HG03520 (cell line): ENCODE results near the gene MAS1.
A peak's percentile ranks its signal among the peaks of the same experiment; 100 is the strongest.
"Not testable (repeated sequence)": the region's sequence is repeated elsewhere in the genome, so short reads cannot be mapped to it uniquely, and the experiment has no call there.

Experiments
- ATAC-seq: cut with Tn5 transposase; IDR thresholded peaks from one replicate; pipeline ENCODE4 v1.9.1; 2021; ENCODE audit warnings: mild to moderate bottlenecking, moderate library complexity; ENCODE audit not compliant: unreplicated experiment

Gene MAS1

DNA sequence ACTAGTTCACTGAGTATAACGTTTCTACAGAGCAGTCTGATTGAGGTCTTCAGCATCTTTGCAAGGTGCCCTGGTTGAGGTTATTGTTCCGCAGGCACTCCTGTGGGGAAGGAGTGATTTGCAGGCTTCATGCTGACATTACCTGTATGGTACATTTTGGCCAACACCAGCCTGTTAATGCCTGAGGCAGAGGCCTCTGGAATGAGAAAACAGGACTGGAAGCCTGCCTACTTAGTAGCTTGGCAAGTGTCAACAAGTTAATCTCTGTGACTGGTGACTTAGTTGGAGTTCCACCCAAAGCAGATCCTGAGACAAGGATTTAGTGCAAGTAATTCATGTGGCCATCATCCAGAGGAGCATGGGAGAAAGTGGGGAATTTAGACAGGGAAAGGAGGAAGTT lies 24.6 kb downstream of the MAS1 start:
- ATAC-seq: no peak

DNA sequence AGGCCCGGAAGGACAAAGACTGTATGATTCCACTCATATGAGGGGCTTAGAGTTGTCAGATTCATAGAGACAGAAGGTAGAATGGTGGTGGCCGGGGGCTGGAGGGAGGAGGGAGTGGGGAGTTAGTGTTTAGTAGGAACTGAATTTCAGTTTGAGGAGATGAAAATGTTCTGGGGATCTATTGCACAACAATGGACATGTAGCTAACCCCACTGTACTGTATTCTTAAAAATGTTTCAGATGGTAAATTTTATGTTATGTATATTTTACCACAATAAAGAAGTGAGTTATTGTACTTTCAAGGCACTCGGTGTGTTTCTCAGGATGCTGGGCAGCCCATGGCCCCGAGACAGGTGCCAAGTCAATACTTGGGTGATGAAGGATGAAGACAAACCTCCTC lies 25.4 kb downstream of the MAS1 start:
- ATAC-seq: no peak

- no peak for ATAC-seq
These were observed 26.0 kb downstream of the MAS1 start for GRCh38 chr6:159916752-159917151.

- no peak for ATAC-seq
These were observed 28.3 kb downstream of the MAS1 start for GRCh38 chr6:159919011-159919511.

DNA sequence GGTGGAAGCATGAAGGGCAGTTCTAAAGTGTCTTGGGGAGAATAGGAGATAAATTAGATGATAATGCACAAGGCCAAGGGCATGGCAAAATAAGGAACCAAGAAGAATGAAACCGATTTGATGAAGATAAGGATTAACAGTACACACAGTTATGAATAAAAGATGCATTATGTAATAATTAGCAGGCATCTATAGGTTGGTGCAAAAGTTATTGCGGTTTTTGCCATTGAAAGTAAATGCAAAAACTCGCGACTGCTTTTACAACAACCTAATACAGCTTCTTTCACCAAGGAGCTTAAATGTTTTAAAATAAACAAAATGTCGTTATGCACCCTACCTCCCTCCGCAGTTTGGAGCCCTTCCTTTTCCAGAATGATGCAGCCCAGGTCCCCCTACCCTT lies 29.0 kb downstream of the MAS1 start:
- ATAC-seq: no peak

GRCh38 chr6:159924150-159924549 lies 33.4 kb downstream of the MAS1 start:
- ATAC-seq: not testable (repeated sequence)

DNA sequence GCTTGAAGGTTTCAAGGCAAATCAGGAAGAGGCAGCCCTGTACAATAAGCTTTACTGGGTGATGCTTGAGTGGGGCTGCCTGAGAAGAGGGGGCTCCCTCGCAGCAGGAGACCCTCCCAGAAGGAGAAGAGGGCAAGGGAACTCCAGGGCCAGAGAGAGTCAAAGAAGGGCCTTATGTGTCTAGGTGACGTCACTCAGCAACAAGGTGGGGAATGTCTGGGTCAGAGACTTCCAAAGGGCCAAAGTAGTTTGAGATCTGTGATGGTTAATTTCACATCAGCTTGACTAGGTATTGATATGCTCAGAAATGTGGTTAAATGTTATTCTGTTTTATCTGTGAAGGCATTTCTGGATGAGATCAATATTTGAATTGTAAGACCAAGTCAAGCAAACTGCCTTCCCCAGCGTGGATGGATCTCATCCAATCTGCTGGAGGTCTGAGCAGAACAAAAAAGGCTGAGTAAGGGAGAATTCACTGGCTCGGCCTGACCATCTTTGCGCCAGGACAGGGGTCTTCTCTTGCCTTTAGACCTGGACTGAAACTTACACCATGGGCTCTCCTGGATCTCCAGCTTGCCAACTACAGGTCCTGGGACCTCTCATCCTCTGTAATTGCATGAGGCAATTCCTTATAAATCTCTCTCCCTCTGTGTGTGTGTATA lies 35.9 kb downstream of the MAS1 start:
- ATAC-seq: no peak

- ATAC-seq: no peak
These were observed 39.0 kb downstream of the MAS1 start for GRCh38 chr6:159929819-159930218.

DNA sequence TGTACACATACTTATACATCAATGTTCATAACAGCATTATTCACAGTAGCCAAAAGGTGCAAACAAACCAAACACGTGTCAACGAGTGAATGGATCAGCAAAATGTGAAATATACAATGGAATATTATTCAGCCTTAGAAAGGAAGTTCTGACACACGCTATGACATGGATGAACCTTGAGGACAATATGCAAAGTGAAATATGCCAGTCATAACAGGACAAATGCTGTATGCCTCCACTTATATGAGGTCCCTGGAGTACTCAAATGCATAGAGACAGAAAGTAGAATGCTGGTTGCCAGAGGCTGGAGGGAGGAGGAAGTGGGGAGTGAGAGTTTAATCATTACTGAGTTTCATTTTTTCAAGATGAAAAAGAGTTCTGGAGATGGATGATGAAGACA lies 40.3 kb downstream of the MAS1 start:
- ATAC-seq: peak; percentile 95

DNA sequence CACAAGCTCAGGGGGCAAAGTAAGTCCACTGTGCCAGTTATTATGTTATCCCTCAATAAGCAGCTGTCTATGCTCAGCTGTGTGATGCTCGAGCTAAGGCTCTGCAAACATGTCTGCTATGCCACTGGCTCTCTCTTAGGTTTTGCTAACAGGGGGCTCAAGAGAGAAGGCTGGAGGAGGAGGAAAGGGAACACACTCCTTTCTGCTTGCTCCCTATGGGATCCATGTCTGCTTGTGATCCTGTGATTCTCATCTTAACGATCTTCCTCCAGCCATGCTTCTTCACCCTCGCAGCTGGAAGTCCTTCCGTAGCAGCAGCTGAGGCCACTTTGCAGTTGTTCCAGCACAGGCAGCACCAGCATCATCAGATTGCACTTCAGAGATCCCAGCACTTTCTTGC lies 41.1 kb downstream of the MAS1 start:
- ATAC-seq: peak; percentile 4

DNA sequence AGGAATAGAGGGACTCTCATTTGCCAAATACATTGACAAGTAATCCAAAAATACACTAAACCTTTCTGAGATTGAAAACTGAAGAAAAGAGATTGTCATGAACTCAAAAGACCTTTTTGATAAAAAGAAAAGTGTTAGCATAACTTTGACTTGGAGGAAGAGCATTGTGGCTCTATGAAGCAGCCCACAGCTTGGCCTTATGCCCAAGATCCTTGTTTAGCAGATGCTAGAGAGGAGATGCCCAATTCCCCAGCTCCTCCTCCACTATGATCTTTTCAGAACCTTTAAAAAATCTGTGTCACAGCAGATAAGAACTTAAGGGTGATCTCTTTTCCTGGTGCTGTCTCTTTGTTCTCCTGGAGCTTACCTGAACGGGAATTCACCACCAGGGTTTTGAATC lies 42.3 kb downstream of the MAS1 start:
- no peak for ATAC-seq

- no peak for ATAC-seq
These were observed 43.4 kb downstream of the MAS1 start for GRCh38 chr6:159934181-159934580.

DNA sequence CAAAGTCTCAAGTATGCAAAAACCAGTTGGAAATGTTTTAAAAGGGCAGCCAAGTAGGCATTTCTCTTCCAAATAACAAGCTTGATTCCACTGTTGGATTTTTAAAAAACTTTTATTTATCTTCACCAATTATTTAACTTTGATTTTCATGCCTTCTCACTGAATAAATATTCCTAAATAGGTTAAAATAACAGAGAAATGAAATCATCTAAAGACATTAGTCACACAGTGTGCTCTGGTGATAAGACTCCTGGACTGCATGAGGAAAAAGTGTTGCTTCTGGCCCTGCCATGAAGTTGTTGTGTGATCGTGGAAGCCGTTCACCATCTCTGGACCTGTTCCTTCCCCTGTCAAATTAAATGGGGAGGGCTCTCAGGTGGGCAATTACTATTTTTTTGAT lies 44.3 kb downstream of the MAS1 start:
- ATAC-seq: no peak

DNA sequence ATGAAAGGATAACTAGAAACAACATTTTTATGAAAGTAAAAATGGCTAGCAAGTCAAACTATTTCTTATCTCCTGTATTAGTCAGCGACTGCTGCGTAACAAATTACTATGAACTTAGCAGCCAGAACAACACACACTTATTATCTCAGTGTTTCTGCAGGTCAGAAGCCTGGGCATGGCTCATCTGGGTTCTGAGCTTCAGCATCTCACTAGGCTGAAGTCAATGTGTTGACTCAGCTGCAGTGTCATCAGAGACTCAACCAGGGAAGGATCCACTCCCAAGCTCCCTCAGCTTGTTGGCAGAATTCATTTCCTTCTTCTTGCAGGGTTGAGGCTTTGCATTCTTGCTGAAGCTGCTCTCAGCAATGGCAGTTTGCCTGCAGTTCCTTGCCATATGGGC lies 44.8 kb downstream of the MAS1 start:
- no peak for ATAC-seq

DNA sequence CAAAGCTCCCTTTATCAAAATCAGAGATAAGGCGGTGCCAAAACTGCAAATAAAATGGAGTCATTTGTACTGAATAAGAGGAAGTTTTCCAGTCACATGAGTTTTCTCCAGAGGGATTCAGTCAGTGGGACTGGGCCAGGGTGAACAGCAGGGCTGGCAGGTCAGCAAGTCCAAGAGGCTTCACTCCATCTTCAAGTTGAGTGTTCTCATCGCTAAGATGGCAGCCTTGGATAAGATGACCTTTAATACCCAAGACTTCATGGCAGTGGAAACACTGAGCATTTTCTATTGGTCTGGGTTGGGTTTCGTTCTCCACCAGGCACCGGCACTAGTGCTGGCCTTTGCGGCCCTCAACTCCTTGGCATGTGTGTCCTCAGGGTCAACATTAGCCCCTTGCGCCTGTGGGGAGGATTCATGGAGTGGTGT lies 48.8 kb downstream of the MAS1 start:
- ATAC-seq: no peak
